AG04450 (cell line): ENCODE data around the gene DMXL1. TPM values are rescaled to one million over a fixed set of nuclear protein-coding genes. Genes with fewer than 3 reads are reported as not detected.

ENCODE experiments used
- CTCF ChIA-PET: fragments of 300-600, 350-600 bp; formaldehyde crosslinking; extraction: SDS; loops from one replicate; lab custom pipeline; 2022; ENCODE audit warnings: antibody characterized with exemption, inconsistent platforms; lab: Charles Lee
- POLR2A ChIA-PET: fragments of 350-600 bp; formaldehyde crosslinking; extraction: SDS; loops from one replicate; lab custom pipeline; 2021; ENCODE audit warnings: antibody characterized with exemption, inconsistent platforms; lab: Yijun Ruan, JAX
- DNase-seq: peaks from one replicate; pipeline ENCODE4 v3.0.0-alpha.2; 2011; ENCODE audit warnings: low read depth, low spot score
- H3K27ac ChIP-seq: one replicate; pipeline ENCODE4 v1.5.1; 2012; ENCODE audit warnings: low read depth, low read length, control low read depth
- H3K27me3 ChIP-seq: one replicate; pipeline ENCODE4 v1.6.0; 2012; ENCODE audit warnings: low read length; ENCODE audit not compliant: control insufficient read depth, insufficient read depth
- H3K4me3 ChIP-seq: 2 replicates; pipeline ENCODE4 v1.5.1; 2011; ENCODE audit warnings: mild to moderate bottlenecking, low read depth, low read length, control low read depth
- H3K9me3 ChIP-seq: 2 replicates; pipeline ENCODE4 v1.5.1; 2012; ENCODE audit warnings: low read length; ENCODE audit not compliant: control insufficient read depth, insufficient read depth
- CTCF ChIP-seq: IDR thresholded peaks from 2 replicates; pipeline ENCODE4 v1.5.1; 2011; ENCODE audit warnings: low read depth, low read length, control low read depth, inconsistent platforms
- polyA plus RNA-seq: library from polyadenylated mRNA; depleted of rRNA; stranded (reverse); fragments of >200 nt; gene quantifications from 2 replicates; pipeline ENCODE4 v1.2.3, GENCODE V29; 2011

The DMXL1 gene
- polyA plus RNA-seq, 1 experiment, result 22.2 TPM

GRCh38 chr5:119243888-119244287 lies 173.0 kb downstream of the DMXL1 start:
- Histone ChIP-seq H3K27me3 (no peaks in the 10 kb centered on the region), H3K4me3 (no peak overlapping the region), H3K9me3 (no peaks in the 10 kb centered on the region), H3K27ac (no peak overlapping the region)
- no peak for DNase-seq
- ChIA-PET CTCF (interaction anchor here (2.7 kb wide), 1 partner anchor 168 kb away, joined by 9 read pairs; no protein-coding TSS in a partner anchor), POLR2A (no interaction called here)
- no peak for TF ChIP-seq CTCF

GRCh38 chr5:119250946-119251901 lies 180.3 kb downstream of the DMXL1 start:
- DNase-seq, result no peak
- ChIA-PET CTCF (interaction anchor here (0.7 to 1.8 kb wide), 5 partner anchors 16 to 263 kb away, joined by 3 to 8 read pairs (median 4); partner anchors contain the start of gene DTWD2), POLR2A (interaction anchor here (0.9 kb wide), 1 partner anchor 180 kb away, joined by 4 read pairs; the partner anchor contains the start of gene DMXL1)

GRCh38 chr5:119255571-119256356 lies 184.9 kb downstream of the DMXL1 start:
- Histone ChIP-seq H3K9me3 (peaks cover 11% of the 10 kb centered on the region), H3K27ac (no peak overlapping the region), H3K4me3 (no peak overlapping the region), H3K27me3 (no peaks in the 10 kb centered on the region)
- ChIA-PET CTCF (interaction anchor here (0.8 to 1.6 kb wide), 2 partner anchors 12 to 156 kb away, joined by 3 to 5 read pairs; no protein-coding TSS in a partner anchor), POLR2A (no interaction called here)
- DNase-seq, result no peak
- peak; percentile 18; the same call in 1 of the 2 replicates for TF ChIP-seq CTCF

More at GRCh38 chr5:119250946-119251901, 180.3 kb downstream of the DMXL1 start:
- H3K27me3 ChIP-seq, result no peaks in the 10 kb centered on the region
- H3K9me3 ChIP-seq, result peaks cover 6% of the 10 kb centered on the region; the same call in 1 of the 2 replicates
- H3K27ac ChIP-seq, result no peak overlapping the region
- TF ChIP-seq CTCF, result no peak
- H3K4me3 ChIP-seq, result no peak overlapping the region

- no peak for DNase-seq
- no peak for TF ChIP-seq CTCF
- Histone ChIP-seq H3K27ac (no peak overlapping the region), H3K9me3 (peaks cover 23% of the 10 kb centered on the region), H3K27me3 (no peaks in the 10 kb centered on the region), H3K4me3 (no peak overlapping the region)
- ChIA-PET POLR2A (no interaction called here), CTCF (interaction anchor here (1.5 kb wide), 1 partner anchor 155 kb away, joined by 4 read pairs; no protein-coding TSS in a partner anchor)
These were observed 186.7 kb downstream of the DMXL1 start for GRCh38 chr5:119257613-119258012.
